ENCODE results near the gene MYO9B.

MYO9B gene

GRCh38 chr19:17236811-17237543 lies 161.4 kb downstream of the MYO9B start:
- no peaks in the 10 kb centered on the region for H3K9me3 ChIP-seq (ENCODE audit: control insufficient read depth, low read length)
- H3K4me1 ChIP-seq (ENCODE audit: control insufficient read depth, insufficient read depth, low read length, poor library complexity, severe bottlenecking): peaks cover 8% of the 10 kb centered on the region
- no peak for DNase-seq
- H3K27me3 ChIP-seq (replicated peaks; ENCODE audit: control insufficient read depth, insufficient read depth, low read length, poor library complexity, severe bottlenecking): no peaks in the 10 kb centered on the region
- no peak overlapping the region for H3K27ac ChIP-seq (ENCODE audit: insufficient read depth, low read length, poor library complexity, severe bottlenecking)
- no peak overlapping the region for H3K4me3 ChIP-seq (ENCODE audit: insufficient read depth, low read depth, low read length, poor library complexity, severe bottlenecking)
- H3K36me3 ChIP-seq (ENCODE audit: control insufficient read depth, insufficient read depth, low read length): no peaks in the 10 kb centered on the region

GRCh38 chr19:17237747-17238706 lies 162.4 kb downstream of the MYO9B start:
- Histone ChIP-seq H3K27me3 (replicated peaks; ENCODE audit: control insufficient read depth, insufficient read depth, low read length, poor library complexity, severe bottlenecking) (no peaks in the 10 kb centered on the region), H3K9me3 (ENCODE audit: control insufficient read depth, low read length) (no peaks in the 10 kb centered on the region), H3K4me3 (ENCODE audit: insufficient read depth, low read depth, low read length, poor library complexity, severe bottlenecking) (no peak overlapping the region), H3K27ac (ENCODE audit: insufficient read depth, low read length, poor library complexity, severe bottlenecking) (no peak overlapping the region), H3K4me1 (ENCODE audit: control insufficient read depth, insufficient read depth, low read length, poor library complexity, severe bottlenecking) (peaks cover 8% of the 10 kb centered on the region), H3K36me3 (ENCODE audit: control insufficient read depth, insufficient read depth, low read length) (no peaks in the 10 kb centered on the region)
- DNase-seq: no peak

GRCh38 chr19:17240062-17240752 lies 164.6 kb downstream of the MYO9B start:
- H3K27ac ChIP-seq (ENCODE audit: insufficient read depth, low read length, poor library complexity, severe bottlenecking): no peak overlapping the region
- no peaks in the 10 kb centered on the region for H3K27me3 ChIP-seq (replicated peaks; ENCODE audit: control insufficient read depth, insufficient read depth, low read length, poor library complexity, severe bottlenecking)
- no peak for DNase-seq
- no peaks in the 10 kb centered on the region for H3K9me3 ChIP-seq (ENCODE audit: control insufficient read depth, low read length)
- H3K4me1 ChIP-seq (ENCODE audit: control insufficient read depth, insufficient read depth, low read length, poor library complexity, severe bottlenecking): peaks cover 2% of the 10 kb centered on the region
- no peak overlapping the region for H3K4me3 ChIP-seq (ENCODE audit: insufficient read depth, low read depth, low read length, poor library complexity, severe bottlenecking)
- no peaks in the 10 kb centered on the region for H3K36me3 ChIP-seq (ENCODE audit: control insufficient read depth, insufficient read depth, low read length)

- no peak for DNase-seq
- Histone ChIP-seq H3K27ac (ENCODE audit: insufficient read depth, low read length, poor library complexity, severe bottlenecking) (no peak overlapping the region), H3K4me1 (ENCODE audit: control insufficient read depth, insufficient read depth, low read length, poor library complexity, severe bottlenecking) (no peaks in the 10 kb centered on the region), H3K9me3 (ENCODE audit: control insufficient read depth, low read length) (no peaks in the 10 kb centered on the region), H3K36me3 (ENCODE audit: control insufficient read depth, insufficient read depth, low read length) (no peaks in the 10 kb centered on the region), H3K4me3 (ENCODE audit: insufficient read depth, low read depth, low read length, poor library complexity, severe bottlenecking) (no peak overlapping the region), H3K27me3 (replicated peaks; ENCODE audit: control insufficient read depth, insufficient read depth, low read length, poor library complexity, severe bottlenecking) (no peaks in the 10 kb centered on the region)
These were observed 165.3 kb downstream of the MYO9B start for GRCh38 chr19:17240826-17241399.

GRCh38 chr19:17242431-17243208 lies 167.0 kb downstream of the MYO9B start:
- no peak for DNase-seq
- Histone ChIP-seq H3K27ac (ENCODE audit: insufficient read depth, low read length, poor library complexity, severe bottlenecking) (no peak overlapping the region), H3K4me1 (ENCODE audit: control insufficient read depth, insufficient read depth, low read length, poor library complexity, severe bottlenecking) (peaks cover 9% of the 10 kb centered on the region), H3K27me3 (replicated peaks; ENCODE audit: control insufficient read depth, insufficient read depth, low read length, poor library complexity, severe bottlenecking) (no peaks in the 10 kb centered on the region), H3K36me3 (ENCODE audit: control insufficient read depth, insufficient read depth, low read length) (no peaks in the 10 kb centered on the region), H3K9me3 (ENCODE audit: control insufficient read depth, low read length) (no peaks in the 10 kb centered on the region), H3K4me3 (ENCODE audit: insufficient read depth, low read depth, low read length, poor library complexity, severe bottlenecking) (no peak overlapping the region)

- Histone ChIP-seq H3K36me3 (ENCODE audit: control insufficient read depth, insufficient read depth, low read length) (no peaks in the 10 kb centered on the region), H3K4me3 (ENCODE audit: insufficient read depth, low read depth, low read length, poor library complexity, severe bottlenecking) (no peak overlapping the region), H3K27me3 (replicated peaks; ENCODE audit: control insufficient read depth, insufficient read depth, low read length, poor library complexity, severe bottlenecking) (no peaks in the 10 kb centered on the region), H3K9me3 (ENCODE audit: control insufficient read depth, low read length) (no peaks in the 10 kb centered on the region), H3K4me1 (ENCODE audit: control insufficient read depth, insufficient read depth, low read length, poor library complexity, severe bottlenecking) (peaks cover 9% of the 10 kb centered on the region), H3K27ac (ENCODE audit: insufficient read depth, low read length, poor library complexity, severe bottlenecking) (no peak overlapping the region)
- DNase-seq: no peak
These were observed 167.7 kb downstream of the MYO9B start for GRCh38 chr19:17243211-17243829.

- DNase-seq: no peak
- H3K4me3 ChIP-seq (ENCODE audit: insufficient read depth, low read depth, low read length, poor library complexity, severe bottlenecking): no peak overlapping the region
- H3K27me3 ChIP-seq (replicated peaks; ENCODE audit: control insufficient read depth, insufficient read depth, low read length, poor library complexity, severe bottlenecking): no peaks in the 10 kb centered on the region
- H3K4me1 ChIP-seq (ENCODE audit: control insufficient read depth, insufficient read depth, low read length, poor library complexity, severe bottlenecking): peaks cover 9% of the 10 kb centered on the region
- no peak overlapping the region for H3K27ac ChIP-seq (ENCODE audit: insufficient read depth, low read length, poor library complexity, severe bottlenecking)
- H3K9me3 ChIP-seq (ENCODE audit: control insufficient read depth, low read length): no peaks in the 10 kb centered on the region
- H3K36me3 ChIP-seq (ENCODE audit: control insufficient read depth, insufficient read depth, low read length): no peaks in the 10 kb centered on the region
These were observed 168.4 kb downstream of the MYO9B start for GRCh38 chr19:17243830-17244617.

GRCh38 chr19:17244618-17245534 lies 169.3 kb downstream of the MYO9B start:
- Histone ChIP-seq H3K36me3 (ENCODE audit: control insufficient read depth, insufficient read depth, low read length) (no peaks in the 10 kb centered on the region), H3K4me1 (ENCODE audit: control insufficient read depth, insufficient read depth, low read length, poor library complexity, severe bottlenecking) (peaks cover 9% of the 10 kb centered on the region), H3K9me3 (ENCODE audit: control insufficient read depth, low read length) (no peaks in the 10 kb centered on the region), H3K4me3 (ENCODE audit: insufficient read depth, low read depth, low read length, poor library complexity, severe bottlenecking) (peak overlapping the region; percentile 23), H3K27ac (ENCODE audit: insufficient read depth, low read length, poor library complexity, severe bottlenecking) (no peak overlapping the region), H3K27me3 (replicated peaks; ENCODE audit: control insufficient read depth, insufficient read depth, low read length, poor library complexity, severe bottlenecking) (no peaks in the 10 kb centered on the region)
- no peak for DNase-seq

Data from effector memory CD4-positive, alpha-beta T cell (primary cell).